H9 (cell line): ENCODE data around the gene ATOH7. TPM values are rescaled to one million over a fixed set of nuclear protein-coding genes. Genes with fewer than 3 reads are reported as not detected.
A peak's percentile ranks its signal among the peaks of the same experiment; 100 is the strongest.

ENCODE experiments used
- DNase-seq: peaks from one replicate; pipeline ENCODE4 v3.0.0-alpha.2; 2017
- H2AFZ ChIP-seq: one replicate; pipeline ENCODE4 v1.6.1; 2013; ENCODE audit warnings: mild to moderate bottlenecking, low read length, control low read depth, moderate library complexity
- H2AK5ac ChIP-seq: 2 replicates; pipeline ENCODE4 v1.6.1; 2013; ENCODE audit warnings: low read length, control low read depth, mixed read lengths; ENCODE audit not compliant: insufficient read length
- H2BK120ac ChIP-seq: one replicate; pipeline ENCODE4 v1.6.1; 2013; ENCODE audit warnings: low read depth, mild to moderate bottlenecking, low read length, control low read depth, inconsistent platforms; ENCODE audit not compliant: poor library complexity, severe bottlenecking
- H2BK12ac ChIP-seq: 2 replicates; pipeline ENCODE4 v1.6.1; 2013; ENCODE audit warnings: low read length, control low read depth, mixed read lengths, low read depth; ENCODE audit not compliant: insufficient read length
- H2BK15ac ChIP-seq: 2 replicates; pipeline ENCODE4 v1.6.1; 2013; ENCODE audit warnings: low read depth, low read length, control low read depth
- H2BK20ac ChIP-seq: one replicate; pipeline ENCODE4 v1.6.1; 2013; ENCODE audit warnings: low read depth, mild to moderate bottlenecking, low read length, control low read depth, inconsistent platforms; ENCODE audit not compliant: poor library complexity, severe bottlenecking
- H2BK5ac ChIP-seq: 2 replicates; pipeline ENCODE4 v1.6.1; 2013; ENCODE audit warnings: low read length, control low read depth, mixed read lengths; ENCODE audit not compliant: insufficient read length
- H3K14ac ChIP-seq: 2 replicates; pipeline ENCODE4 v1.6.1; 2013; ENCODE audit warnings: low read length, control low read depth; ENCODE audit not compliant: insufficient read depth
- H3K18ac ChIP-seq: 2 replicates; pipeline ENCODE4 v1.6.1; 2013; ENCODE audit warnings: low read depth, mild to moderate bottlenecking, mixed read lengths, low read length, control low read depth; ENCODE audit not compliant: insufficient read length
- H3K23ac ChIP-seq: 2 replicates; pipeline ENCODE4 v1.6.1; 2013; ENCODE audit warnings: low read length, control low read depth, mixed read lengths, low read depth; ENCODE audit not compliant: insufficient read length
- H3K23me2 ChIP-seq: 2 replicates; pipeline ENCODE4 v1.6.1; 2013; ENCODE audit warnings: low read depth, mild to moderate bottlenecking, mixed read lengths, low read length, control low read depth; ENCODE audit not compliant: insufficient read length, poor library complexity, severe bottlenecking
- H3K27ac ChIP-seq: 2 replicates; pipeline ENCODE4 v1.5.1; 2013; ENCODE audit warnings: low read length, control low read depth, mixed read lengths, low read depth; ENCODE audit not compliant: insufficient read length
- H3K27me3 ChIP-seq: 2 replicates; pipeline ENCODE4 v1.6.1; 2013; ENCODE audit warnings: low read length, control low read depth, inconsistent platforms; ENCODE audit not compliant: insufficient read depth
- H3K4ac ChIP-seq: 2 replicates; pipeline ENCODE4 v1.6.1; 2013; ENCODE audit warnings: low read depth, mild to moderate bottlenecking, control low read depth, inconsistent platforms, low read length, moderate library complexity
- H3K4me1 ChIP-seq: 2 replicates; pipeline ENCODE4 v1.6.1; 2013; ENCODE audit warnings: low read length, control low read depth, inconsistent platforms; ENCODE audit not compliant: insufficient read depth
- H3K4me2 ChIP-seq: 2 replicates; pipeline ENCODE4 v1.6.1; 2013; ENCODE audit warnings: low read length, control low read depth, mixed read lengths; ENCODE audit not compliant: insufficient read length, insufficient read depth
- H3K56ac ChIP-seq: 2 replicates; pipeline ENCODE4 v1.6.1; 2013; ENCODE audit warnings: low read depth, mild to moderate bottlenecking, mixed read lengths, low read length, control low read depth; ENCODE audit not compliant: insufficient read length
- H3K79me1 ChIP-seq: 2 replicates; pipeline ENCODE4 v1.6.1; 2013; ENCODE audit warnings: low read depth, mild to moderate bottlenecking, moderate library complexity, low read length, control low read depth, inconsistent platforms; ENCODE audit not compliant: insufficient read depth, poor library complexity, severe bottlenecking
- H3K79me2 ChIP-seq: 2 replicates; pipeline ENCODE4 v1.6.1; 2013; ENCODE audit warnings: low read length, control low read depth, inconsistent platforms; ENCODE audit not compliant: insufficient read depth
- H3K9ac ChIP-seq: 2 replicates; pipeline ENCODE4 v1.6.1; 2013; ENCODE audit warnings: low read length, control low read depth, mixed read lengths; ENCODE audit not compliant: insufficient read length; ENCODE audit errors: extremely low read depth
- H3K9me3 ChIP-seq: one replicate; pipeline ENCODE4 v1.6.1; 2013; ENCODE audit warnings: low read depth, low read length, inconsistent platforms; ENCODE audit not compliant: control insufficient read depth
- H3T11ph ChIP-seq: one replicate; pipeline ENCODE4 v1.6.1; 2013; ENCODE audit warnings: mild to moderate bottlenecking, low read length, control low read depth, inconsistent platforms
- H4K20me1 ChIP-seq: one replicate; pipeline ENCODE4 v1.6.1; 2013; ENCODE audit not compliant: control insufficient read depth, insufficient read length, insufficient read depth
- H4K5ac ChIP-seq: 2 replicates; pipeline ENCODE4 v1.6.1; 2013; ENCODE audit warnings: low read depth, mild to moderate bottlenecking, mixed read lengths, low read length, control low read depth; ENCODE audit not compliant: insufficient read length
- H4K8ac ChIP-seq: replicated peaks from 2 replicates; pipeline ENCODE4 v1.6.1; 2013; ENCODE audit warnings: low read length, control low read depth, mixed read lengths, low read depth; ENCODE audit not compliant: insufficient read length
- H4K91ac ChIP-seq: 2 replicates; pipeline ENCODE4 v1.6.1; 2013; ENCODE audit warnings: low read depth, mild to moderate bottlenecking, moderate library complexity, mixed read lengths, low read length, control low read depth; ENCODE audit not compliant: insufficient read length
- H3K27ac Mint-ChIP-seq, 3 experiments: 2 replicates in 2 of 3; 3 replicates in 1 of 3; pipeline ENCODE4 v1.8.0; 2020 to 2021; ENCODE audit warnings: mixed read lengths in 3 of 3, mild to moderate bottlenecking in 1 of 3, moderate library complexity in 1 of 3
- H3K27me3 Mint-ChIP-seq: 2 replicates; pipeline ENCODE4 v1.8.0; 2021; ENCODE audit warnings: low read depth, mild to moderate bottlenecking, moderate library complexity, mixed read lengths
- H3K36me3 Mint-ChIP-seq, 3 experiments: 2 replicates in 2 of 3; 3 replicates in 1 of 3; pipeline ENCODE4 v1.8.0; 2020 to 2021; ENCODE audit warnings: low read depth in 3 of 3, mixed read lengths in 3 of 3; ENCODE audit not compliant: insufficient read depth in 1 of 3
- H3K4me1 Mint-ChIP-seq, 2 experiments: 2 replicates each; pipeline ENCODE4 v1.8.0; 2020; ENCODE audit warnings: mixed read lengths in 2 of 2
- H3K4me3 Mint-ChIP-seq, 2 experiments: 2 replicates in 1 of 2; 3 replicates in 1 of 2; pipeline ENCODE4 v1.8.0; 2020 to 2021; ENCODE audit warnings: mild to moderate bottlenecking in 2 of 2, mixed read lengths in 2 of 2, moderate library complexity in 1 of 2
- H3K9me3 Mint-ChIP-seq, 2 experiments: 2 replicates in 1 of 2; 3 replicates in 1 of 2; pipeline ENCODE4 v1.8.0; 2020; ENCODE audit warnings: mild to moderate bottlenecking in 2 of 2, mixed read lengths in 2 of 2, moderate library complexity in 1 of 2
- WGBS: extraction: QIAGEN DNeasy Blood & Tissue Kit; methylation state at CpG from one replicate; pipeline ENCODE4 v1.1.7; 2013; ENCODE audit warnings: missing lambda C conversion rate, low lambda C conversion rate, mixed read lengths; ENCODE audit not compliant: insufficient read length; ENCODE audit errors: extremely low coverage; 5-methylcytosine and 5-hydroxymethylcytosine counted together
- total RNA-seq: library from RNA; stranded (reverse); gene quantifications from 2 replicates; pipeline ENCODE4 v1.2.1, GENCODE V29; 2021
- TF ChIP-seq, protein P1 (sequence below): fragments of 200-600 bp; sonication (generic); conservative IDR thresholded peaks from 3 replicates; pipeline ENCODE4 v1.8.0; 2021; ENCODE audit warnings: antibody characterized with exemption, mild to moderate bottlenecking

ATOH7 gene
- total RNA-seq, 1 experiment from 2014 or later: 0.20 TPM

DNA sequence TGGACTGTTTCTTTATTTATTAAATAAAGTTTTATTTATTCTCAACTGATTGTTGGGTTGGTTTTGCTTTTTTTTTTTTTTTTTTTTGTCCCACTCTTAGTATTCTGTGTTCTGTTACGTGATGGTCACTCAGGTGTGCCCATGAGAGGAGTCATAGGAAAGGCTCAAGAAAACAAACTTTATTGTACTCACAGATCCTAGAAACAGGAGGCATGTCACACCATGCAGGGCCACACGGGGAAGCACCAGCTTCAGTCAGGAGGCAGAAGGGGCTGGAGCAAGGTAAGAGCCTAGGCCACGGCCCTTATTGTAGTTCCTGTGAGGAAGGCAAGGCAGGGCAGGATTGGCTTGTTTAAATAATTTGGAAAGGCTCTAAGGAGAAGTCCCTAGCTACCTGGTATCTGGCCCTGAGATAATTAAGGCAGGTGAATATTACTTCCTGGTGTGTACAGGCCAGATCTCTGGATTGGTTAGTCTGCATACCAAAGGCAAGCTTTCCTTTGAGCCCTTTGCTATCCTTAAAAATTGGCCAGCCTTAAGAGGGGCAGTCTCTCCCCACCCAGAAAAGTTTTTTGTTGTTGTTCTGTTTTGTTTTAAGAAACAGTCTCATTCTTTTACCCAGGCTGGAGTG, 8.3 kb downstream of the ATOH7 start:
- Histone ChIP-seq H2AFZ (no peak overlapping the region), H3K4me2 (no peak overlapping the region), H3K79me1 (no peaks in the 10 kb centered on the region), H3K23me2 (no peaks in the 10 kb centered on the region), H2BK5ac (no peak overlapping the region), H2BK20ac (no peak overlapping the region), H3K23ac (no peak overlapping the region), H3K27ac (no peak overlapping the region), H3K27me3 (no peaks in the 10 kb centered on the region), H3K9me3 (no peaks in the 10 kb centered on the region), H3K18ac (no peak overlapping the region), H2BK120ac (no peak overlapping the region), H3T11ph (no peak overlapping the region), H3K79me2 (no peaks in the 10 kb centered on the region), H3K4ac (no peak overlapping the region), H2BK12ac (no peak overlapping the region), H4K8ac (no peak overlapping the region), H4K5ac (no peak overlapping the region), H2AK5ac (no peak overlapping the region), H3K56ac (no peak overlapping the region), H2BK15ac (no peak overlapping the region), H4K91ac (no peak overlapping the region), H3K14ac (no peak overlapping the region), H3K4me1 (no peaks in the 10 kb centered on the region), H4K20me1 (peaks cover 4% of the 10 kb centered on the region), H3K9ac (no peak overlapping the region)
- DNase-seq: peak; percentile 73
- TF ChIP-seq, protein P1, sequence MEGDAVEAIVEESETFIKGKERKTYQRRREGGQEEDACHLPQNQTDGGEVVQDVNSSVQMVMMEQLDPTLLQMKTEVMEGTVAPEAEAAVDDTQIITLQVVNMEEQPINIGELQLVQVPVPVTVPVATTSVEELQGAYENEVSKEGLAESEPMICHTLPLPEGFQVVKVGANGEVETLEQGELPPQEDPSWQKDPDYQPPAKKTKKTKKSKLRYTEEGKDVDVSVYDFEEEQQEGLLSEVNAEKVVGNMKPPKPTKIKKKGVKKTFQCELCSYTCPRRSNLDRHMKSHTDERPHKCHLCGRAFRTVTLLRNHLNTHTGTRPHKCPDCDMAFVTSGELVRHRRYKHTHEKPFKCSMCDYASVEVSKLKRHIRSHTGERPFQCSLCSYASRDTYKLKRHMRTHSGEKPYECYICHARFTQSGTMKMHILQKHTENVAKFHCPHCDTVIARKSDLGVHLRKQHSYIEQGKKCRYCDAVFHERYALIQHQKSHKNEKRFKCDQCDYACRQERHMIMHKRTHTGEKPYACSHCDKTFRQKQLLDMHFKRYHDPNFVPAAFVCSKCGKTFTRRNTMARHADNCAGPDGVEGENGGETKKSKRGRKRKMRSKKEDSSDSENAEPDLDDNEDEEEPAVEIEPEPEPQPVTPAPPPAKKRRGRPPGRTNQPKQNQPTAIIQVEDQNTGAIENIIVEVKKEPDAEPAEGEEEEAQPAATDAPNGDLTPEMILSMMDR: peak; percentile 56
- no peaks in the 10 kb centered on the region for H3K36me3 Mint-ChIP-seq
- no peak overlapping the region; a peak in 1 of 7 replicates for H3K27ac Mint-ChIP-seq
- WGBS: no CpG with 5 or more reads among the region's 3 CpGs
- H3K4me1 Mint-ChIP-seq: no peaks in the 10 kb centered on the region; a peak in 1 of 4 replicates
- no peaks in the 10 kb centered on the region; a peak in 1 of 5 replicates for H3K9me3 Mint-ChIP-seq
- H3K4me3 Mint-ChIP-seq: no peak overlapping the region; a peak in 1 of 5 replicates
- H3K27me3 Mint-ChIP-seq: peaks cover 4% of the 10 kb centered on the region; the same call in 1 of the 2 replicates
